H9 (cell line): ENCODE measurements around the gene RBM5. TPM values are rescaled to one million over a fixed set of nuclear protein-coding genes. Genes with fewer than 3 reads are reported as not detected.

Experiments
- DNase-seq: peaks from one replicate; pipeline ENCODE4 v3.0.0-alpha.2; 2017
- H2AFZ ChIP-seq: one replicate; pipeline ENCODE4 v1.6.1; 2013; ENCODE audit warnings: mild to moderate bottlenecking, low read length, control low read depth, moderate library complexity
- H2AK5ac ChIP-seq: 2 replicates; pipeline ENCODE4 v1.6.1; 2013; ENCODE audit warnings: low read length, control low read depth, mixed read lengths; ENCODE audit not compliant: insufficient read length
- H2BK120ac ChIP-seq: one replicate; pipeline ENCODE4 v1.6.1; 2013; ENCODE audit warnings: low read depth, mild to moderate bottlenecking, low read length, control low read depth, inconsistent platforms; ENCODE audit not compliant: poor library complexity, severe bottlenecking
- H2BK12ac ChIP-seq: 2 replicates; pipeline ENCODE4 v1.6.1; 2013; ENCODE audit warnings: low read length, control low read depth, mixed read lengths, low read depth; ENCODE audit not compliant: insufficient read length
- H2BK15ac ChIP-seq: 2 replicates; pipeline ENCODE4 v1.6.1; 2013; ENCODE audit warnings: low read depth, low read length, control low read depth
- H2BK20ac ChIP-seq: one replicate; pipeline ENCODE4 v1.6.1; 2013; ENCODE audit warnings: low read depth, mild to moderate bottlenecking, low read length, control low read depth, inconsistent platforms; ENCODE audit not compliant: poor library complexity, severe bottlenecking
- H2BK5ac ChIP-seq: 2 replicates; pipeline ENCODE4 v1.6.1; 2013; ENCODE audit warnings: low read length, control low read depth, mixed read lengths; ENCODE audit not compliant: insufficient read length
- H3K14ac ChIP-seq: 2 replicates; pipeline ENCODE4 v1.6.1; 2013; ENCODE audit warnings: low read length, control low read depth; ENCODE audit not compliant: insufficient read depth
- H3K18ac ChIP-seq: 2 replicates; pipeline ENCODE4 v1.6.1; 2013; ENCODE audit warnings: low read depth, mild to moderate bottlenecking, mixed read lengths, low read length, control low read depth; ENCODE audit not compliant: insufficient read length
- H3K23ac ChIP-seq: 2 replicates; pipeline ENCODE4 v1.6.1; 2013; ENCODE audit warnings: low read length, control low read depth, mixed read lengths, low read depth; ENCODE audit not compliant: insufficient read length
- H3K23me2 ChIP-seq: 2 replicates; pipeline ENCODE4 v1.6.1; 2013; ENCODE audit warnings: low read depth, mild to moderate bottlenecking, mixed read lengths, low read length, control low read depth; ENCODE audit not compliant: insufficient read length, poor library complexity, severe bottlenecking
- H3K27ac ChIP-seq: 2 replicates; pipeline ENCODE4 v1.5.1; 2013; ENCODE audit warnings: low read length, control low read depth, mixed read lengths, low read depth; ENCODE audit not compliant: insufficient read length
- H3K27me3 ChIP-seq: 2 replicates; pipeline ENCODE4 v1.6.1; 2013; ENCODE audit warnings: low read length, control low read depth, inconsistent platforms; ENCODE audit not compliant: insufficient read depth
- H3K4ac ChIP-seq: 2 replicates; pipeline ENCODE4 v1.6.1; 2013; ENCODE audit warnings: low read depth, mild to moderate bottlenecking, control low read depth, inconsistent platforms, low read length, moderate library complexity
- H3K4me1 ChIP-seq: 2 replicates; pipeline ENCODE4 v1.6.1; 2013; ENCODE audit warnings: low read length, control low read depth, inconsistent platforms; ENCODE audit not compliant: insufficient read depth
- H3K4me2 ChIP-seq: 2 replicates; pipeline ENCODE4 v1.6.1; 2013; ENCODE audit warnings: low read length, control low read depth, mixed read lengths; ENCODE audit not compliant: insufficient read length, insufficient read depth
- H3K56ac ChIP-seq: 2 replicates; pipeline ENCODE4 v1.6.1; 2013; ENCODE audit warnings: low read depth, mild to moderate bottlenecking, mixed read lengths, low read length, control low read depth; ENCODE audit not compliant: insufficient read length
- H3K79me1 ChIP-seq: 2 replicates; pipeline ENCODE4 v1.6.1; 2013; ENCODE audit warnings: low read depth, mild to moderate bottlenecking, moderate library complexity, low read length, control low read depth, inconsistent platforms; ENCODE audit not compliant: insufficient read depth, poor library complexity, severe bottlenecking
- H3K79me2 ChIP-seq: 2 replicates; pipeline ENCODE4 v1.6.1; 2013; ENCODE audit warnings: low read length, control low read depth, inconsistent platforms; ENCODE audit not compliant: insufficient read depth
- H3K9ac ChIP-seq: 2 replicates; pipeline ENCODE4 v1.6.1; 2013; ENCODE audit warnings: low read length, control low read depth, mixed read lengths; ENCODE audit not compliant: insufficient read length; ENCODE audit errors: extremely low read depth
- H3K9me3 ChIP-seq: one replicate; pipeline ENCODE4 v1.6.1; 2013; ENCODE audit warnings: low read depth, low read length, inconsistent platforms; ENCODE audit not compliant: control insufficient read depth
- H3T11ph ChIP-seq: one replicate; pipeline ENCODE4 v1.6.1; 2013; ENCODE audit warnings: mild to moderate bottlenecking, low read length, control low read depth, inconsistent platforms
- H4K20me1 ChIP-seq: one replicate; pipeline ENCODE4 v1.6.1; 2013; ENCODE audit not compliant: control insufficient read depth, insufficient read length, insufficient read depth
- H4K5ac ChIP-seq: 2 replicates; pipeline ENCODE4 v1.6.1; 2013; ENCODE audit warnings: low read depth, mild to moderate bottlenecking, mixed read lengths, low read length, control low read depth; ENCODE audit not compliant: insufficient read length
- H4K8ac ChIP-seq: replicated peaks from 2 replicates; pipeline ENCODE4 v1.6.1; 2013; ENCODE audit warnings: low read length, control low read depth, mixed read lengths, low read depth; ENCODE audit not compliant: insufficient read length
- H4K91ac ChIP-seq: 2 replicates; pipeline ENCODE4 v1.6.1; 2013; ENCODE audit warnings: low read depth, mild to moderate bottlenecking, moderate library complexity, mixed read lengths, low read length, control low read depth; ENCODE audit not compliant: insufficient read length
- H3K27ac Mint-ChIP-seq, 3 experiments: 2 replicates in 2 of 3; 3 replicates in 1 of 3; pipeline ENCODE4 v1.8.0; 2020 to 2021; ENCODE audit warnings: mixed read lengths in 3 of 3, mild to moderate bottlenecking in 1 of 3, moderate library complexity in 1 of 3
- H3K27me3 Mint-ChIP-seq: 2 replicates; pipeline ENCODE4 v1.8.0; 2021; ENCODE audit warnings: low read depth, mild to moderate bottlenecking, moderate library complexity, mixed read lengths
- H3K36me3 Mint-ChIP-seq, 3 experiments: 2 replicates in 2 of 3; 3 replicates in 1 of 3; pipeline ENCODE4 v1.8.0; 2020 to 2021; ENCODE audit warnings: low read depth in 3 of 3, mixed read lengths in 3 of 3; ENCODE audit not compliant: insufficient read depth in 1 of 3
- H3K4me1 Mint-ChIP-seq, 2 experiments: 2 replicates each; pipeline ENCODE4 v1.8.0; 2020; ENCODE audit warnings: mixed read lengths in 2 of 2
- H3K4me3 Mint-ChIP-seq, 2 experiments: 2 replicates in 1 of 2; 3 replicates in 1 of 2; pipeline ENCODE4 v1.8.0; 2020 to 2021; ENCODE audit warnings: mild to moderate bottlenecking in 2 of 2, mixed read lengths in 2 of 2, moderate library complexity in 1 of 2
- H3K9me3 Mint-ChIP-seq, 2 experiments: 2 replicates in 1 of 2; 3 replicates in 1 of 2; pipeline ENCODE4 v1.8.0; 2020; ENCODE audit warnings: mild to moderate bottlenecking in 2 of 2, mixed read lengths in 2 of 2, moderate library complexity in 1 of 2
- CTCF ChIP-seq: fragments of 200-600 bp; sonication (generic); conservative IDR thresholded peaks from 3 replicates; pipeline ENCODE4 v1.8.0; 2021; ENCODE audit warnings: antibody characterized with exemption, mild to moderate bottlenecking
- WGBS: extraction: QIAGEN DNeasy Blood & Tissue Kit; methylation state at CpG from one replicate; pipeline ENCODE4 v1.1.7; 2013; ENCODE audit warnings: missing lambda C conversion rate, low lambda C conversion rate, mixed read lengths; ENCODE audit not compliant: insufficient read length; ENCODE audit errors: extremely low coverage; 5-methylcytosine and 5-hydroxymethylcytosine counted together
- total RNA-seq: library from RNA; stranded (reverse); gene quantifications from 2 replicates; pipeline ENCODE4 v1.2.1, GENCODE V29; 2021

RBM5 gene
- total RNA-seq, 1 experiment from 2014 or later = 123 TPM

- DNase-seq = no peak
- TF ChIP-seq CTCF = no peak
Measured at GRCh38 chr3:50112462-50112861, 23.7 kb downstream of the RBM5 start.

More at GRCh38 chr3:50112462-50112861, 23.7 kb downstream of the RBM5 start:
- Histone ChIP-seq H4K5ac (no peak overlapping the region), H2BK12ac (no peak overlapping the region), H4K20me1 (no peaks in the 10 kb centered on the region), H3K79me1 (no peaks in the 10 kb centered on the region), H2BK120ac (no peak overlapping the region), H2BK5ac (no peak overlapping the region), H3K4me2 (no peak overlapping the region), H3K4ac (no peak overlapping the region), H3K4me1 (no peaks in the 10 kb centered on the region), H3K14ac (no peak overlapping the region), H4K8ac (no peak overlapping the region), H2AK5ac (no peak overlapping the region), H3K18ac (no peak overlapping the region), H2BK15ac (no peak overlapping the region), H4K91ac (no peak overlapping the region), H3K56ac (no peak overlapping the region), H3T11ph (no peak overlapping the region), H3K23ac (no peak overlapping the region), H3K27me3 (no peaks in the 10 kb centered on the region), H3K9ac (no peak overlapping the region), H3K23me2 (no peaks in the 10 kb centered on the region), H3K27ac (no peak overlapping the region), H2AFZ (no peak overlapping the region), H3K9me3 (no peaks in the 10 kb centered on the region), H3K79me2 (no peaks in the 10 kb centered on the region), H2BK20ac (no peak overlapping the region)
- Mint-ChIP-seq H3K4me1 (peaks cover 11 to 12% of the 10 kb centered on the region in 2 experiments), H3K9me3 (no peaks in the 10 kb centered on the region; a peak in 2 of 5 replicates), H3K36me3 (peaks cover 66 to 97% (median 90%) of the 10 kb centered on the region in 3 experiments; a peak in 6 of 7 replicates), H3K27ac (no peak overlapping the region; a peak in 1 of 7 replicates), H3K4me3 (no peak overlapping the region), H3K27me3 (no peaks in the 10 kb centered on the region)
- WGBS = no CpG with 5 or more reads among the region's 3 CpGs
